H4 (cell line): ENCODE measurements around the gene KIAA1210. TPM values are rescaled to one million over a fixed set of nuclear protein-coding genes. Genes with fewer than 3 reads are reported as not detected.
A peak's percentile ranks its signal among the peaks of the same experiment; 100 is the strongest.

Experiments
- DNase-seq: peaks from one replicate; pipeline ENCODE4 v3.0.0-alpha.2; 2015; ENCODE audit warnings: low spot score
- total RNA-seq: library from RNA; depleted of rRNA; stranded (reverse); fragments of >200 nt; shearing (Covaris generic); gene quantifications from 2 replicates; pipeline ENCODE4 v1.2.3, GENCODE V29; 2014

KIAA1210 gene
- total RNA-seq, 1 experiment from 2014 or later = 0.04 TPM

- peak; percentile 4 for DNase-seq
Observed at GRCh38 chrX:119093991-119094735, 33.4 kb downstream of the KIAA1210 start.

GRCh38 chrX:119090627-119091026, 37.0 kb downstream of the KIAA1210 start:
- DNase-seq = no peak

- DNase-seq = no peak
Observed at GRCh38 chrX:119089619-119090018, 38.0 kb downstream of the KIAA1210 start.

- no peak for DNase-seq
Observed at GRCh38 chrX:119087121-119087520, 40.5 kb downstream of the KIAA1210 start.

- DNase-seq = no peak
Observed at GRCh38 chrX:119084766-119085165, 42.8 kb downstream of the KIAA1210 start.

GRCh38 chrX:119082278-119082677, 45.3 kb downstream of the KIAA1210 start:
- no peak for DNase-seq

- no peak for DNase-seq
Observed at GRCh38 chrX:119075270-119076025, 52.2 kb downstream of the KIAA1210 start.

- no peak for DNase-seq
Observed at GRCh38 chrX:119073911-119074310, 53.7 kb downstream of the KIAA1210 start.

GRCh38 chrX:119073200-119073905, 54.3 kb downstream of the KIAA1210 start:
- DNase-seq = no peak

GRCh38 chrX:119072744-119073143, 54.9 kb downstream of the KIAA1210 start, which contains the start of gene CT47C1:
TSS of gene CT47C1 (plus strand) at chrX:119072993. CDS start at chrX:119073226, 233 bp downstream.
- DNase-seq = no peak

GRCh38 chrX:119071381-119071780, 56.2 kb downstream of the KIAA1210 start:
- no peak for DNase-seq

- no peak for DNase-seq
Observed at GRCh38 chrX:119069762-119070161, 57.9 kb downstream of the KIAA1210 start.

GRCh38 chrX:119069128-119069527, 58.5 kb downstream of the KIAA1210 start:
- DNase-seq = no peak

- peak; percentile 59 for DNase-seq
Observed at GRCh38 chrX:119067023-119067739, 60.4 kb downstream of the KIAA1210 start.

GRCh38 chrX:119063428-119063827, 64.2 kb downstream of the KIAA1210 start:
- DNase-seq = no peak

- peak; percentile 19 for DNase-seq
Observed at GRCh38 chrX:119062750-119063374, 64.8 kb downstream of the KIAA1210 start.

GRCh38 chrX:119055687-119056086, 71.9 kb downstream of the KIAA1210 start:
- DNase-seq = no peak

- no peak for DNase-seq
Observed at GRCh38 chrX:119045884-119046283, 81.7 kb downstream of the KIAA1210 start.

GRCh38 chrX:119042996-119043395, 84.6 kb downstream of the KIAA1210 start:
- DNase-seq = no peak

- no peak for DNase-seq
Observed at GRCh38 chrX:119042040-119042439, 85.6 kb downstream of the KIAA1210 start.

GRCh38 chrX:119041175-119041574, 86.4 kb downstream of the KIAA1210 start:
- DNase-seq = peak; percentile 31
